K562 (cell line): Measurements from ENCODE around the gene CALML4. TPM values are rescaled to one million over a fixed set of nuclear protein-coding genes. Genes with fewer than 3 reads are reported as not detected.

ENCODE experiments used
- ATF1 ChIP-seq, 2 experiments: fragments of 450-650 bp in 1 of 2; IDR thresholded peaks; 2 replicates each; pipeline ENCODE4 v1.6.1; 2016; ENCODE audit warnings: missing compliant biosample characterization in 1 of 2, missing genetic modification characterization in 1 of 2
- EGR1 ChIP-seq: fragments of 450-650 bp; conservative IDR thresholded peaks from 2 replicates; pipeline ENCODE4 v1.6.1; 2017; ENCODE audit warnings: mild to moderate bottlenecking
- ETS2 ChIP-seq: IDR thresholded peaks from 2 replicates; pipeline ENCODE4 v1.6.1; 2016; ENCODE audit warnings: borderline replicate concordance, missing genetic modification characterization, mild to moderate bottlenecking, moderate library complexity, missing compliant biosample characterization; ENCODE audit not compliant: poor library complexity, severe bottlenecking
- FUS ChIP-seq: fragments of 200-400 bp; formaldehyde crosslinking; optimal IDR thresholded peaks from 2 replicates; pipeline ENCODE3; 2017; ENCODE audit warnings: low read depth, low read length
- JUND ChIP-seq, 2 experiments: IDR thresholded peaks; 2 replicates in 1 of 2; 3 replicates in 1 of 2; pipeline ENCODE4 v1.6.1; 2011; ENCODE audit warnings: borderline replicate concordance in 2 of 2, low read depth in 2 of 2, low read length in 2 of 2, improper control_type of control experiment in 1 of 2, missing biosample characterization in 1 of 2, missing genetic modification characterization in 1 of 2, missing genetic modification reagents in 1 of 2
- NCOA2 ChIP-seq, 2 experiments: fragments of 450-650 bp; IDR thresholded peaks; 2 replicates each; pipeline ENCODE4 v1.6.1; 2018; ENCODE audit warnings: mild to moderate bottlenecking in 2 of 2, moderate library complexity in 1 of 2; ENCODE audit not compliant: partially characterized antibody in 2 of 2
- POLR2A ChIP-seq: fragments of 450-650 bp; conservative IDR thresholded peaks from 2 replicates; pipeline ENCODE4 v1.6.1; 2016
- RBBP5 ChIP-seq: fragments of 200-600 bp; sonication (generic); IDR thresholded peaks from 2 replicates; pipeline ENCODE4 v1.6.1; 2012; ENCODE audit warnings: borderline replicate concordance, mild to moderate bottlenecking, low read length, control low read depth, inconsistent platforms; ENCODE audit not compliant: insufficient read depth, poor library complexity, severe bottlenecking
- SMAD4 ChIP-seq: fragments of 250-450 bp; sonication (Bioruptor Pico); conservative IDR thresholded peaks from 2 replicates; pipeline ENCODE4 v1.8.0; 2021; ENCODE audit warnings: inconsistent platforms, mild to moderate bottlenecking, moderate library complexity
- TOE1 ChIP-seq, 2 experiments: fragments of 450-650 bp in 1 of 2; sonication (generic) in 1 of 2; formaldehyde crosslinking in 1 of 2; IDR thresholded peaks; 2 replicates each; pipeline versions ENCODE4 v1.7.1 to v1.8.0; 2016 to 2022; ENCODE audit warnings: borderline replicate concordance in 2 of 2, mild to moderate bottlenecking in 2 of 2, antibody characterized with exemption in 1 of 2, inconsistent platforms in 1 of 2, low read depth in 1 of 2, missing genetic modification reagents in 1 of 2, moderate library complexity in 1 of 2
- USF2 ChIP-seq: sonication (generic); formaldehyde crosslinking; IDR thresholded peaks from 2 replicates; pipeline ENCODE4 v1.5.0; 2020; ENCODE audit warnings: missing genetic modification reagents
- ZBTB1 ChIP-seq: sonication (generic); formaldehyde crosslinking; IDR thresholded peaks from 2 replicates; pipeline ENCODE4 v1.8.1; 2023; ENCODE audit warnings: missing genetic modification reagents, low read depth, mild to moderate bottlenecking, borderline replicate concordance
- ZBTB40 ChIP-seq, 2 experiments: fragments of 450-650 bp in 1 of 2; sonication (generic) in 1 of 2; formaldehyde crosslinking in 1 of 2; IDR thresholded peaks; 2 replicates each; pipeline versions ENCODE4 v1.7.1 to v1.9.0; 2016 to 2022; ENCODE audit warnings: inconsistent platforms in 1 of 2, mild to moderate bottlenecking in 1 of 2, missing genetic modification reagents in 1 of 2
- ZFX ChIP-seq: sonication (generic); formaldehyde crosslinking; IDR thresholded peaks from 2 replicates; pipeline ENCODE4 v1.8.0; 2022; ENCODE audit warnings: mild to moderate bottlenecking, missing genetic modification reagents, moderate library complexity
- ZNF232 ChIP-seq: sonication (generic); formaldehyde crosslinking; IDR thresholded peaks from 2 replicates; pipeline ENCODE4 v1.8.0; 2022; ENCODE audit warnings: mild to moderate bottlenecking, missing genetic modification reagents
- polyA plus RNA-seq, 8 experiments: library from polyadenylated mRNA; depleted of rRNA in 4 of 8; stranded (reverse) in 5 of 8; unstranded in 3 of 8; fragments of >200 nt; fragmentation: Nextera tagmentation in 2 of 8; fragmentation: Illumina TruSeq in 1 of 8; extraction: Ambion mirVana in 2 of 8; extraction: Trizol in 1 of 8; gene quantifications; 2 replicates each; pipeline versions ENCODE4 v1.2.1 to v1.2.3, GENCODE V29; 2011 to 2014; ENCODE audit warnings: inconsistent platforms in 1 of 8, missing spikeins in 1 of 8
- total RNA-seq, 7 experiments: library from RNA; depleted of rRNA in 6 of 7; stranded (reverse); fragments of >200 nt in 6 of 7; fragmentation: Illumina TruSeq in 2 of 7; extraction: Trizol in 2 of 7; gene quantifications; 2 replicates each; pipeline versions ENCODE4 v1.2.1 to v1.2.3, GENCODE V29; 2011 to 2021; ENCODE audit warnings: low replicate concordance in 1 of 7

The CALML4 gene
- total and polyA plus RNA-seq, 9 of the 15 experiments (the other 6 are each of a cell fraction or from before 2014, with no cell fraction given): 2.8 to 30.6 (median 15.5) TPM

- TF ChIP-seq JUND (IDR thresholded peaks at IDR 0.05; ENCODE audit: borderline replicate concordance, low read depth, low read length) (peak; percentile 20; the same call in 1 of the 2 replicates), JUND (tag; IDR thresholded peaks at IDR 0.05; ENCODE audit: borderline replicate concordance, low read depth, low read length) (no peak), FUS (no peak), SMAD4 (peak; percentile 45; the same call in 1 of the 2 replicates), ZNF232 (CRISPR knock-in tag) (no peak), RBBP5 (peak; percentile 82), TOE1 (IDR thresholded peaks at IDR 0.05; ENCODE audit: borderline replicate concordance) (peak; percentile 60; the same call in 1 of the 2 replicates), TOE1 (CRISPR knock-in tag; IDR thresholded peaks at IDR 0.05; ENCODE audit: borderline replicate concordance, low read depth) (no peak), EGR1 (no peak), NCOA2 (IDR thresholded peaks at IDR 0.05; ENCODE audit: partially characterized antibody in 2 of 2) (no peak), POLR2A (peak; percentile 78), USF2 (CRISPR knock-in tag) (peak; percentile 91), ZFX (CRISPR knock-in tag) (peak; percentile 91), ZBTB1 (no peak; the same call in 1 of the 2 replicates), ATF1 (CRISPR knock-in tag; IDR thresholded peaks at IDR 0.05) (no peak), ATF1 (tag; IDR thresholded peaks at IDR 0.05) (peak; percentile 22; the same call in 1 of the 2 replicates), ETS2 (tag) (no peak), ZBTB40 (IDR thresholded peaks at IDR 0.05) (0 out of 2 replicates have a peak, but pooled peaks have one; percentile 44), ZBTB40 (CRISPR knock-in tag; IDR thresholded peaks at IDR 0.05) (no peak)
Measured at GRCh38 chr15:68229386-68230156, 24.4 kb upstream of the CALML4 start, which contains the start of gene CLN6 (continued).
